H9 (cell line): ENCODE data around the gene RRAD. TPM values are rescaled to one million over a fixed set of nuclear protein-coding genes. Genes with fewer than 3 reads are reported as not detected.

Source experiments
- DNase-seq: peaks from one replicate; pipeline ENCODE4 v3.0.0-alpha.2; 2017
- H2AFZ ChIP-seq: one replicate; pipeline ENCODE4 v1.6.1; 2013; ENCODE audit warnings: mild to moderate bottlenecking, low read length, control low read depth, moderate library complexity
- H2AK5ac ChIP-seq: 2 replicates; pipeline ENCODE4 v1.6.1; 2013; ENCODE audit warnings: low read length, control low read depth, mixed read lengths; ENCODE audit not compliant: insufficient read length
- H2BK120ac ChIP-seq: one replicate; pipeline ENCODE4 v1.6.1; 2013; ENCODE audit warnings: low read depth, mild to moderate bottlenecking, low read length, control low read depth, inconsistent platforms; ENCODE audit not compliant: poor library complexity, severe bottlenecking
- H2BK12ac ChIP-seq: 2 replicates; pipeline ENCODE4 v1.6.1; 2013; ENCODE audit warnings: low read length, control low read depth, mixed read lengths, low read depth; ENCODE audit not compliant: insufficient read length
- H2BK15ac ChIP-seq: 2 replicates; pipeline ENCODE4 v1.6.1; 2013; ENCODE audit warnings: low read depth, low read length, control low read depth
- H2BK20ac ChIP-seq: one replicate; pipeline ENCODE4 v1.6.1; 2013; ENCODE audit warnings: low read depth, mild to moderate bottlenecking, low read length, control low read depth, inconsistent platforms; ENCODE audit not compliant: poor library complexity, severe bottlenecking
- H2BK5ac ChIP-seq: 2 replicates; pipeline ENCODE4 v1.6.1; 2013; ENCODE audit warnings: low read length, control low read depth, mixed read lengths; ENCODE audit not compliant: insufficient read length
- H3K14ac ChIP-seq: 2 replicates; pipeline ENCODE4 v1.6.1; 2013; ENCODE audit warnings: low read length, control low read depth; ENCODE audit not compliant: insufficient read depth
- H3K18ac ChIP-seq: 2 replicates; pipeline ENCODE4 v1.6.1; 2013; ENCODE audit warnings: low read depth, mild to moderate bottlenecking, mixed read lengths, low read length, control low read depth; ENCODE audit not compliant: insufficient read length
- H3K23ac ChIP-seq: 2 replicates; pipeline ENCODE4 v1.6.1; 2013; ENCODE audit warnings: low read length, control low read depth, mixed read lengths, low read depth; ENCODE audit not compliant: insufficient read length
- H3K23me2 ChIP-seq: 2 replicates; pipeline ENCODE4 v1.6.1; 2013; ENCODE audit warnings: low read depth, mild to moderate bottlenecking, mixed read lengths, low read length, control low read depth; ENCODE audit not compliant: insufficient read length, poor library complexity, severe bottlenecking
- H3K27ac ChIP-seq: 2 replicates; pipeline ENCODE4 v1.5.1; 2013; ENCODE audit warnings: low read length, control low read depth, mixed read lengths, low read depth; ENCODE audit not compliant: insufficient read length
- H3K27me3 ChIP-seq: 2 replicates; pipeline ENCODE4 v1.6.1; 2013; ENCODE audit warnings: low read length, control low read depth, inconsistent platforms; ENCODE audit not compliant: insufficient read depth
- H3K4ac ChIP-seq: 2 replicates; pipeline ENCODE4 v1.6.1; 2013; ENCODE audit warnings: low read depth, mild to moderate bottlenecking, control low read depth, inconsistent platforms, low read length, moderate library complexity
- H3K4me1 ChIP-seq: 2 replicates; pipeline ENCODE4 v1.6.1; 2013; ENCODE audit warnings: low read length, control low read depth, inconsistent platforms; ENCODE audit not compliant: insufficient read depth
- H3K4me2 ChIP-seq: 2 replicates; pipeline ENCODE4 v1.6.1; 2013; ENCODE audit warnings: low read length, control low read depth, mixed read lengths; ENCODE audit not compliant: insufficient read length, insufficient read depth
- H3K56ac ChIP-seq: 2 replicates; pipeline ENCODE4 v1.6.1; 2013; ENCODE audit warnings: low read depth, mild to moderate bottlenecking, mixed read lengths, low read length, control low read depth; ENCODE audit not compliant: insufficient read length
- H3K79me1 ChIP-seq: 2 replicates; pipeline ENCODE4 v1.6.1; 2013; ENCODE audit warnings: low read depth, mild to moderate bottlenecking, moderate library complexity, low read length, control low read depth, inconsistent platforms; ENCODE audit not compliant: insufficient read depth, poor library complexity, severe bottlenecking
- H3K79me2 ChIP-seq: 2 replicates; pipeline ENCODE4 v1.6.1; 2013; ENCODE audit warnings: low read length, control low read depth, inconsistent platforms; ENCODE audit not compliant: insufficient read depth
- H3K9ac ChIP-seq: 2 replicates; pipeline ENCODE4 v1.6.1; 2013; ENCODE audit warnings: low read length, control low read depth, mixed read lengths; ENCODE audit not compliant: insufficient read length; ENCODE audit errors: extremely low read depth
- H3K9me3 ChIP-seq: one replicate; pipeline ENCODE4 v1.6.1; 2013; ENCODE audit warnings: low read depth, low read length, inconsistent platforms; ENCODE audit not compliant: control insufficient read depth
- H3T11ph ChIP-seq: one replicate; pipeline ENCODE4 v1.6.1; 2013; ENCODE audit warnings: mild to moderate bottlenecking, low read length, control low read depth, inconsistent platforms
- H4K20me1 ChIP-seq: one replicate; pipeline ENCODE4 v1.6.1; 2013; ENCODE audit not compliant: control insufficient read depth, insufficient read length, insufficient read depth
- H4K5ac ChIP-seq: 2 replicates; pipeline ENCODE4 v1.6.1; 2013; ENCODE audit warnings: low read depth, mild to moderate bottlenecking, mixed read lengths, low read length, control low read depth; ENCODE audit not compliant: insufficient read length
- H4K8ac ChIP-seq: replicated peaks from 2 replicates; pipeline ENCODE4 v1.6.1; 2013; ENCODE audit warnings: low read length, control low read depth, mixed read lengths, low read depth; ENCODE audit not compliant: insufficient read length
- H4K91ac ChIP-seq: 2 replicates; pipeline ENCODE4 v1.6.1; 2013; ENCODE audit warnings: low read depth, mild to moderate bottlenecking, moderate library complexity, mixed read lengths, low read length, control low read depth; ENCODE audit not compliant: insufficient read length
- H3K27ac Mint-ChIP-seq, 3 experiments: 2 replicates in 2 of 3; 3 replicates in 1 of 3; pipeline ENCODE4 v1.8.0; 2020 to 2021; ENCODE audit warnings: mixed read lengths in 3 of 3, mild to moderate bottlenecking in 1 of 3, moderate library complexity in 1 of 3
- H3K27me3 Mint-ChIP-seq: 2 replicates; pipeline ENCODE4 v1.8.0; 2021; ENCODE audit warnings: low read depth, mild to moderate bottlenecking, moderate library complexity, mixed read lengths
- H3K36me3 Mint-ChIP-seq, 3 experiments: 2 replicates in 2 of 3; 3 replicates in 1 of 3; pipeline ENCODE4 v1.8.0; 2020 to 2021; ENCODE audit warnings: low read depth in 3 of 3, mixed read lengths in 3 of 3; ENCODE audit not compliant: insufficient read depth in 1 of 3
- H3K4me1 Mint-ChIP-seq, 2 experiments: 2 replicates each; pipeline ENCODE4 v1.8.0; 2020; ENCODE audit warnings: mixed read lengths in 2 of 2
- H3K4me3 Mint-ChIP-seq, 2 experiments: 2 replicates in 1 of 2; 3 replicates in 1 of 2; pipeline ENCODE4 v1.8.0; 2020 to 2021; ENCODE audit warnings: mild to moderate bottlenecking in 2 of 2, mixed read lengths in 2 of 2, moderate library complexity in 1 of 2
- H3K9me3 Mint-ChIP-seq, 2 experiments: 2 replicates in 1 of 2; 3 replicates in 1 of 2; pipeline ENCODE4 v1.8.0; 2020; ENCODE audit warnings: mild to moderate bottlenecking in 2 of 2, mixed read lengths in 2 of 2, moderate library complexity in 1 of 2
- CTCF ChIP-seq: fragments of 200-600 bp; sonication (generic); conservative IDR thresholded peaks from 3 replicates; pipeline ENCODE4 v1.8.0; 2021; ENCODE audit warnings: antibody characterized with exemption, mild to moderate bottlenecking
- WGBS: extraction: QIAGEN DNeasy Blood & Tissue Kit; methylation state at CpG from one replicate; pipeline ENCODE4 v1.1.7; 2013; ENCODE audit warnings: missing lambda C conversion rate, low lambda C conversion rate, mixed read lengths; ENCODE audit not compliant: insufficient read length; ENCODE audit errors: extremely low coverage; 5-methylcytosine and 5-hydroxymethylcytosine counted together
- total RNA-seq: library from RNA; stranded (reverse); gene quantifications from 2 replicates; pipeline ENCODE4 v1.2.1, GENCODE V29; 2021

Gene RRAD
- total RNA-seq, 1 experiment from 2014 or later = 0.72 TPM

DNA sequence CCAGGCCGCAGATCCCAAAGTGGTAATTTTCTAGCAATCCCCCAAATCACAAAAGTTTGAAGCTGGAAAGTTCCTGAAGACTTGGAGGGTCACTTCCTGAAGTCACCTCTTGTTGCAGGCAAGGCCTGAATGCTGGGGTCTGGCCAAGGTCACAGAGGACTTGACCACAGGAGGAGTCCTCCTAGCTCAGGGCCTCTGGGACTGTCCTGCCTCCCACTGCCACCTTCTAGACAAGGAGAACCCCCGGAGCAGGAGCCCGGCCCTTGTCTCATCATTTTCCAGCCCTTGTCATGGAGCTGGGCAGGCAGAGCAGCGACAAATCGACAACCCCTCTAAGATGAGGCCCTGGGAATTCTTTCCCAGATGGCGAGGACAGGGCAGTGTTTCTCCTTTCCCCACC lies 7.0 kb downstream of the RRAD start:
- no peak overlapping the region for H4K5ac ChIP-seq
- H3K9me3 ChIP-seq = no peaks in the 10 kb centered on the region
- H4K91ac ChIP-seq = no peak overlapping the region
- no peaks in the 10 kb centered on the region for H3K4me1 ChIP-seq
- Mint-ChIP-seq H3K27me3 (peaks cover 50% of the 10 kb centered on the region), H3K4me3 (no peak overlapping the region), H3K9me3 (no peaks in the 10 kb centered on the region), H3K27ac (no peak overlapping the region), H3K36me3 (no peaks in the 10 kb centered on the region; a peak in 1 of 7 replicates), H3K4me1 (no peaks in the 10 kb centered on the region)
- DNase-seq = no peak
- no peak overlapping the region for H3K14ac ChIP-seq
- no peak overlapping the region for H2BK12ac ChIP-seq
- no peak overlapping the region for H3K18ac ChIP-seq
- no peaks in the 10 kb centered on the region for H4K20me1 ChIP-seq
- H3K79me1 ChIP-seq = no peaks in the 10 kb centered on the region
- WGBS = no CpG with 5 or more reads among the region's 6 CpGs
- no peaks in the 10 kb centered on the region for H3K79me2 ChIP-seq
- no peak overlapping the region for H2BK5ac ChIP-seq
- H2BK120ac ChIP-seq = no peak overlapping the region
- TF ChIP-seq CTCF = no peak
- no peak overlapping the region for H4K8ac ChIP-seq
- no peak overlapping the region for H3K4ac ChIP-seq
- H3K23me2 ChIP-seq = no peaks in the 10 kb centered on the region
- no peak overlapping the region for H3T11ph ChIP-seq
- H2AK5ac ChIP-seq = no peak overlapping the region
- H3K23ac ChIP-seq = no peak overlapping the region
- no peak overlapping the region for H3K27ac ChIP-seq
- H3K9ac ChIP-seq = no peak overlapping the region
- H3K56ac ChIP-seq = no peak overlapping the region
- no peak overlapping the region for H2BK15ac ChIP-seq
- H2AFZ ChIP-seq = no peak overlapping the region
- H3K4me2 ChIP-seq = no peak overlapping the region
- no peaks in the 10 kb centered on the region; the same call in 1 of the 2 replicates for H3K27me3 ChIP-seq
- no peak overlapping the region for H2BK20ac ChIP-seq
